ENCODE data around the gene TNS2. TPM values are rescaled to one million over a fixed set of nuclear protein-coding genes. Genes with fewer than 3 reads are reported as not detected.

Gene TNS2
- total and polyA plus RNA-seq, 2 donors (not counting 1 experiment from before 2014, with no cell fraction given) = 0.60 to 1.3 TPM

- DNase-seq = no peak
- H3K27ac Mint-ChIP-seq = no peak overlapping the region
- no peak overlapping the region for H3K4me3 Mint-ChIP-seq
- Histone ChIP-seq H3K4me2 (replicated peaks; ENCODE audit: low read depth, low read length, poor library complexity, severe bottlenecking) (no peak overlapping the region), H3K9ac (ENCODE audit: low read length) (no peak overlapping the region), H3K27me3 (replicated peaks in 1 of 4; ENCODE audit: control extremely low read depth in 1 of 4, control insufficient read depth in 3 of 4, insufficient read depth in 4 of 4, low read length in 3 of 4) (peaks cover 0 to 3% (median 0%) of the 10 kb centered on the region in 4 experiments), H4K20me1 (ENCODE audit: control insufficient read depth, insufficient read depth, low read length, poor library complexity, severe bottlenecking) (peaks cover 29% of the 10 kb centered on the region), H3K4me3 (ENCODE audit: control extremely low read depth in 1 of 5, extremely low read depth in 1 of 5, insufficient read depth in 1 of 5, low read depth in 2 of 5, low read length in 4 of 5) (no peak overlapping the region), H3K4me1 (ENCODE audit: control insufficient read depth in 2 of 2, insufficient read depth in 2 of 2, low read length in 2 of 2) (peaks cover 27 to 32% of the 10 kb centered on the region in 2 donors), H2AFZ (ENCODE audit: insufficient read depth, low read depth, low read length, poor library complexity, severe bottlenecking) (no peak overlapping the region), H3K79me2 (ENCODE audit: control insufficient read depth, insufficient read depth, low read length) (peaks cover 33% of the 10 kb centered on the region), H3K36me3 (replicated peaks in 1 of 2; ENCODE audit: control extremely low read depth in 1 of 2, control insufficient read depth in 1 of 2, extremely low read depth in 1 of 2, insufficient read depth in 2 of 2, low read length in 1 of 2) (peaks cover 0 to 2% of the 10 kb centered on the region in 2 experiments), H3K27ac (ENCODE audit: low read length in 2 of 2) (no peak overlapping the region), H3K9me3 (ENCODE audit: control extremely low read depth in 1 of 3, control insufficient read depth in 2 of 3, insufficient read depth in 1 of 3, low read length in 2 of 3) (no peaks in the 10 kb centered on the region)
- no peak for ATAC-seq (ENCODE audit: low read depth)
- no peak for TF ChIP-seq CTCF (IDR thresholded peaks at IDR 0.05)
- TF ChIP-seq EZH2 (IDR thresholded peaks at IDR 0.05; ENCODE audit: borderline replicate concordance, insufficient read depth, low read depth, low read length, poor library complexity, severe bottlenecking) = no peak
- no peaks in the 10 kb centered on the region for H3K9me3 Mint-ChIP-seq (ENCODE audit: insufficient read depth)
- ChIA-PET CTCF (no interaction called here), POLR2A (no interaction called here)
- peaks cover 31% of the 10 kb centered on the region for H3K4me1 Mint-ChIP-seq
- H3K27me3 Mint-ChIP-seq = peaks cover 8% of the 10 kb centered on the region
- WGBS (ENCODE audit: insufficient coverage) = 100% methylated on average over 3 of the region's 5 CpGs
- intact Hi-C loops (cut with micrococcal nuclease) = loop anchor here (10.0 kb wide), 1 partner anchor 751 kb away; the partner anchor contains the start of gene CISTR
Observed at GRCh38 chr12:53004178-53004577, 45.7 kb upstream of the TNS2 start.

- Histone ChIP-seq H3K9ac (ENCODE audit: low read length) (no peak overlapping the region), H3K4me3 (ENCODE audit: control extremely low read depth in 1 of 5, extremely low read depth in 1 of 5, insufficient read depth in 1 of 5, low read depth in 2 of 5, low read length in 4 of 5) (no peak overlapping the region), H3K9me3 (ENCODE audit: control extremely low read depth in 1 of 3, control insufficient read depth in 2 of 3, insufficient read depth in 1 of 3, low read length in 2 of 3) (no peaks in the 10 kb centered on the region), H4K20me1 (ENCODE audit: control insufficient read depth, insufficient read depth, low read length, poor library complexity, severe bottlenecking) (peaks cover 33% of the 10 kb centered on the region), H3K79me2 (ENCODE audit: control insufficient read depth, insufficient read depth, low read length) (peaks cover 37% of the 10 kb centered on the region), H3K4me2 (replicated peaks; ENCODE audit: low read depth, low read length, poor library complexity, severe bottlenecking) (no peak overlapping the region), H2AFZ (ENCODE audit: insufficient read depth, low read depth, low read length, poor library complexity, severe bottlenecking) (no peak overlapping the region), H3K27me3 (replicated peaks in 1 of 4; ENCODE audit: control extremely low read depth in 1 of 4, control insufficient read depth in 3 of 4, insufficient read depth in 4 of 4, low read length in 3 of 4) (peaks cover 0 to 3% (median 0%) of the 10 kb centered on the region in 4 experiments), H3K27ac (ENCODE audit: low read length in 2 of 2) (no peak overlapping the region), H3K4me1 (ENCODE audit: control insufficient read depth in 2 of 2, insufficient read depth in 2 of 2, low read length in 2 of 2) (peaks cover 31 to 36% of the 10 kb centered on the region in 2 donors), H3K36me3 (replicated peaks in 1 of 2; ENCODE audit: control extremely low read depth in 1 of 2, control insufficient read depth in 1 of 2, extremely low read depth in 1 of 2, insufficient read depth in 2 of 2, low read length in 1 of 2) (peaks cover 0 to 2% of the 10 kb centered on the region in 2 experiments)
- Mint-ChIP-seq H3K27ac (no peak overlapping the region), H3K4me3 (peak overlapping the region; percentile 73), H3K4me1 (peaks cover 33% of the 10 kb centered on the region), H3K27me3 (peaks cover 4% of the 10 kb centered on the region), H3K9me3 (ENCODE audit: insufficient read depth) (no peaks in the 10 kb centered on the region)
- POLR2A ChIA-PET = no interaction called here
- intact Hi-C loops (cut with micrococcal nuclease) = loop anchor here (10.0 kb wide), 1 partner anchor 750 kb away; the partner anchor contains the start of gene CISTR
- no peak for TF ChIP-seq CTCF (IDR thresholded peaks at IDR 0.05)
- TF ChIP-seq EZH2 (IDR thresholded peaks at IDR 0.05; ENCODE audit: borderline replicate concordance, insufficient read depth, low read depth, low read length, poor library complexity, severe bottlenecking) = no peak
- CTCF ChIA-PET = no interaction called here
- DNase-seq (no peak), ATAC-seq (ENCODE audit: low read depth) (no peak)
- 100% methylated on average over 2 of the region's 2 CpGs for WGBS (ENCODE audit: insufficient coverage)
Observed at GRCh38 chr12:53004582-53004981, 45.3 kb upstream of the TNS2 start.
